ENCODE measurements around the gene CBX7.

The CBX7 gene

DNA sequence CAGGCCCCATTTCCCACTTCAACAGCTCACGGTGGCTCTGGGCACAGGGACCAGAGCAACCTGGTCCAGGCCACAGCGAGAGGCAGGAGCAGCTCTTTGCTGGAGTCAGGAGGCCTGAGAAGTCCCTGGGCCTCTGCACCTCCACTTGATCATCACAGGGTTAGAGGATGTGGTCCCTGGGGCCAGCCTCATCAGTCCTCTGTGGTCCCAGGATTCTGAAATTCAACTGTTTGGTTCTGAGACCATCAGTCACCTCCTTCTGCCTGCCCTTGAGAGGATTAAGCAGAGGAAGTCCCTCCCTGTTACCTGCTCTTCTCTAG lies 24.9 kb upstream of the CBX7 start:
- H3K4me3 ChIP-seq (replicated peaks; ENCODE audit: insufficient read depth, low read length) = no peak overlapping the region
- no peak for DNase-seq (ENCODE audit: low read depth in 1 of 2, low spot score in 1 of 2)
- H3K27ac ChIP-seq (replicated peaks) = no peak overlapping the region
- H3K27me3 ChIP-seq (ENCODE audit: insufficient read depth, poor library complexity, severe bottlenecking) = no peaks in the 10 kb centered on the region
- TF ChIP-seq POLR2AphosphoS5 (IDR thresholded peaks at IDR 0.05; ENCODE audit: low read depth) (no peak), GABPA (IDR thresholded peaks at IDR 0.05; ENCODE audit: low read depth) (no peak)
- TF ChIP-seq, protein P1, sequence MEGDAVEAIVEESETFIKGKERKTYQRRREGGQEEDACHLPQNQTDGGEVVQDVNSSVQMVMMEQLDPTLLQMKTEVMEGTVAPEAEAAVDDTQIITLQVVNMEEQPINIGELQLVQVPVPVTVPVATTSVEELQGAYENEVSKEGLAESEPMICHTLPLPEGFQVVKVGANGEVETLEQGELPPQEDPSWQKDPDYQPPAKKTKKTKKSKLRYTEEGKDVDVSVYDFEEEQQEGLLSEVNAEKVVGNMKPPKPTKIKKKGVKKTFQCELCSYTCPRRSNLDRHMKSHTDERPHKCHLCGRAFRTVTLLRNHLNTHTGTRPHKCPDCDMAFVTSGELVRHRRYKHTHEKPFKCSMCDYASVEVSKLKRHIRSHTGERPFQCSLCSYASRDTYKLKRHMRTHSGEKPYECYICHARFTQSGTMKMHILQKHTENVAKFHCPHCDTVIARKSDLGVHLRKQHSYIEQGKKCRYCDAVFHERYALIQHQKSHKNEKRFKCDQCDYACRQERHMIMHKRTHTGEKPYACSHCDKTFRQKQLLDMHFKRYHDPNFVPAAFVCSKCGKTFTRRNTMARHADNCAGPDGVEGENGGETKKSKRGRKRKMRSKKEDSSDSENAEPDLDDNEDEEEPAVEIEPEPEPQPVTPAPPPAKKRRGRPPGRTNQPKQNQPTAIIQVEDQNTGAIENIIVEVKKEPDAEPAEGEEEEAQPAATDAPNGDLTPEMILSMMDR (IDR thresholded peaks at IDR 0.05; ENCODE audit: insufficient read depth, low read length) = no peak
- TF ChIP-seq, protein P2, sequence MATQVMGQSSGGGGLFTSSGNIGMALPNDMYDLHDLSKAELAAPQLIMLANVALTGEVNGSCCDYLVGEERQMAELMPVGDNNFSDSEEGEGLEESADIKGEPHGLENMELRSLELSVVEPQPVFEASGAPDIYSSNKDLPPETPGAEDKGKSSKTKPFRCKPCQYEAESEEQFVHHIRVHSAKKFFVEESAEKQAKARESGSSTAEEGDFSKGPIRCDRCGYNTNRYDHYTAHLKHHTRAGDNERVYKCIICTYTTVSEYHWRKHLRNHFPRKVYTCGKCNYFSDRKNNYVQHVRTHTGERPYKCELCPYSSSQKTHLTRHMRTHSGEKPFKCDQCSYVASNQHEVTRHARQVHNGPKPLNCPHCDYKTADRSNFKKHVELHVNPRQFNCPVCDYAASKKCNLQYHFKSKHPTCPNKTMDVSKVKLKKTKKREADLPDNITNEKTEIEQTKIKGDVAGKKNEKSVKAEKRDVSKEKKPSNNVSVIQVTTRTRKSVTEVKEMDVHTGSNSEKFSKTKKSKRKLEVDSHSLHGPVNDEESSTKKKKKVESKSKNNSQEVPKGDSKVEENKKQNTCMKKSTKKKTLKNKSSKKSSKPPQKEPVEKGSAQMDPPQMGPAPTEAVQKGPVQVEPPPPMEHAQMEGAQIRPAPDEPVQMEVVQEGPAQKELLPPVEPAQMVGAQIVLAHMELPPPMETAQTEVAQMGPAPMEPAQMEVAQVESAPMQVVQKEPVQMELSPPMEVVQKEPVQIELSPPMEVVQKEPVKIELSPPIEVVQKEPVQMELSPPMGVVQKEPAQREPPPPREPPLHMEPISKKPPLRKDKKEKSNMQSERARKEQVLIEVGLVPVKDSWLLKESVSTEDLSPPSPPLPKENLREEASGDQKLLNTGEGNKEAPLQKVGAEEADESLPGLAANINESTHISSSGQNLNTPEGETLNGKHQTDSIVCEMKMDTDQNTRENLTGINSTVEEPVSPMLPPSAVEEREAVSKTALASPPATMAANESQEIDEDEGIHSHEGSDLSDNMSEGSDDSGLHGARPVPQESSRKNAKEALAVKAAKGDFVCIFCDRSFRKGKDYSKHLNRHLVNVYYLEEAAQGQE (IDR thresholded peaks at IDR 0.05; ENCODE audit: insufficient replicate concordance, low read depth) = no peak

DNA sequence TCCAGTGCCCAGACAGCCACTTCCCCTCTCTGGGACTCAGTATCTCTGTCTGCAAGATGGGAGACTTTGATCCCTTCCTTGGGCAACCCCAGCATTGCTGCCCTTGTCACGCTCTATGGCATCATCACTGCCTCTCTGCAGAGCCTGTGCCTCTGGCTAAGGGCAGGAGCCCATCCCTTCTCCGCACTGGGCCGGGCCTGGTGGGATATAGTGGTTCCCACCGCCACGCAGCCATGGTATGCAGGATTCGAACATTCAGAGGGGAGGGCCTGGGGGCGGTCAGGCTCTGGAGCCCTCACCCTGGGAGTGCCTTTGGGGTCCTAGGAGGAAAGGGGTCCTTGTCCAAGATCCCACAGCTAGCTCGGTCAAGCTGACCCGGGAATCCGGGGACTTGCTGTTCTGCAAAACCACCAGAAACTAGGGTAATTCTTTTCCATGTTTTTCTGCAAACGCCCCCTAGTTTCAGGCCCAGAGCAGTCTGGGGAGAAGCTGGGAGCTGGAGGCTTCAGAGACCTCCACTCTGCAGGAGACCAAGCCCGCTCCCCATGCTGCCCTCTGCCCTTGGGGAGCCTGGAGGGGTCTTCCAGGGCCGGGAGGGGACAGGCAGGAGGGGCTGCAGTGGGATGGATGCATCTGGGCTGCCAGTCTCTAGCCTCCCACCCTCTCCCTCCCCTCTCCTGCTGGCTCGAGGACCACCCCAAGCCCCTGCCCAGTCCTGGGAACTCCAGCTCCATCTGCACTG lies 24.4 kb upstream of the CBX7 start:
- TF ChIP-seq GABPA (IDR thresholded peaks at IDR 0.05; ENCODE audit: low read depth) (no peak), SPI1 (IDR thresholded peaks at IDR 0.05; ENCODE audit: borderline replicate concordance, low read depth) (no peak)
- TF ChIP-seq, protein P1 (IDR thresholded peaks at IDR 0.05; ENCODE audit: insufficient read depth, low read length) = no peak
- TF ChIP-seq, protein P2 (IDR thresholded peaks at IDR 0.05; ENCODE audit: insufficient replicate concordance, low read depth) = no peak
- Histone ChIP-seq H3K27me3 (ENCODE audit: insufficient read depth, poor library complexity, severe bottlenecking) (peaks cover 2% of the 10 kb centered on the region), H3K4me3 (replicated peaks; ENCODE audit: insufficient read depth, low read length) (no peak overlapping the region), H3K27ac (replicated peaks) (no peak overlapping the region)
- no peak for DNase-seq (ENCODE audit: low read depth in 1 of 2, low spot score in 1 of 2)

DNA sequence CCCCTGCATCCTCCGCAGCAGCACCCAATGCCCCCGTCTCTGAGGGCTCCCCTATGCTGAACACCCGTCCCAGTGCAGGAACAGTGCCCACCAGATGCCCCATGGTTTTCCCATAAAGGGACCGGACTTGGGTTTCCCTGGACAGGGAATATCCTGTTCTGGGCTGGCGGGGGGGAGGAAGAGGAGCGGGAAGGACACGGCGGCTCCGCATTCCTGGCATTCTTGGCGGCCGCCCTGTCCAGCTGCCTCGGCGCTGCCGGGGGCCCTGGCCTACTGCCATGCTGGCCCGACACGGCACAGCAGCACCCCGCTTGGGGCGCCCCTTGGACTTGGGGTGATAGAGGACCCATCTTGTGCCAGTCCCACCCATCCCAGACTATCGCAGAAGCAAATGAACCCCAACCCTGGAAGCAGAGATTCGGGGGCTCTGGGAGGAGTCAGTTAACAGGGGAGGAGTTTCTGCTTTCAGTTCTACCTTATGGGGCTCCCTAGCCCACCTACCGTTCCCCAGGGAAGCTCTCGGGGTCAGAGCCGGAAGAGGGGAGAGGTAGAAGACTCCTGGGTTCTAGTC lies 23.7 kb upstream of the CBX7 start:
- TF ChIP-seq, protein P1 (IDR thresholded peaks at IDR 0.05; ENCODE audit: insufficient read depth, low read length) = no peak
- TF ChIP-seq, protein P2 (IDR thresholded peaks at IDR 0.05; ENCODE audit: insufficient replicate concordance, low read depth) = no peak
- TF ChIP-seq SPI1 (IDR thresholded peaks at IDR 0.05; ENCODE audit: borderline replicate concordance, low read depth) (no peak), GABPA (IDR thresholded peaks at IDR 0.05; ENCODE audit: low read depth) (no peak), POLR2AphosphoS5 (IDR thresholded peaks at IDR 0.05; ENCODE audit: low read depth) (no peak)
- no peak for DNase-seq (ENCODE audit: low read depth in 1 of 2, low spot score in 1 of 2)
- H3K27ac ChIP-seq (replicated peaks) = no peak overlapping the region
- H3K27me3 ChIP-seq (ENCODE audit: insufficient read depth, poor library complexity, severe bottlenecking) = peaks cover 6% of the 10 kb centered on the region
- no peak overlapping the region for H3K4me3 ChIP-seq (replicated peaks; ENCODE audit: insufficient read depth, low read length)

Data from HL-60 (cell line).